GM21360 (cell line): ENCODE data around the gene NDUFB8.

Experiments
- ATAC-seq: cut with Tn5 transposase; IDR thresholded peaks from one replicate; pipeline ENCODE4 v1.9.1; 2021; ENCODE audit warnings: mild to moderate bottlenecking, moderate library complexity; ENCODE audit not compliant: unreplicated experiment

NDUFB8 gene

DNA sequence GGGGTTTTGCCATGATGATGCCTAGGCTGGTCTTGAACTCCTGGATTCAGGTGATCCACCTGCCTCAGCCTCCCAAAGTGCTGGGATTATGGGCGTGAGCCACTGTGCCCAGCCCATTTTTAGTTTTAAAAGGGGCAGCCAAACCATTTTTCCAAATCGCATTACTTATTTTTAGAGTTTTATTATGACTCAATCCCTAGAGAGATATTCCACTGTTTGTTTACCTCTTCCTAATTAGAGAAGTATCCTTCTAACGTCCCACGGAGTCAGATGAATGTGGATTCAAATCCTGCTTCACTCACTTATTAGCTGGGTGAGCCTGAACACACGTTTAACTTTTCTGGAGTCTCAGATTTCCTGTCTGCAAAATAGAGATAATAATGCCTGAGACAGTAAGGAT is 51.7 kb downstream of the NDUFB8 start:
- no peak for ATAC-seq
